ENCODE measurements around the gene RUNX2. TPM values are rescaled to one million over a fixed set of nuclear protein-coding genes. Genes with fewer than 3 reads are reported as not detected.

RUNX2 gene
- total and polyA plus RNA-seq, 8 donors: 2.5 to 5.9 (median 3.0) TPM

GRCh38 chr6:45613656-45614055, 285.5 kb downstream of the RUNX2 start:
- Histone ChIP-seq H3K27me3 (no peaks in the 10 kb centered on the region), H3K9me3 (no peaks in the 10 kb centered on the region), H3K4me3 (no peak overlapping the region), H3K4me1 (no peaks in the 10 kb centered on the region), H3K27ac (no peak overlapping the region), H3K36me3 (no peaks in the 10 kb centered on the region)
- ATAC-seq (peak; percentile 71), DNase-seq (peak in 3 of 4 donors; percentile 44 to 96 (median 95))
- no peak for TF ChIP-seq CTCF (IDR thresholded peaks at IDR 0.05)
- intact Hi-C loops (cut with DNase I): no loop called here

- ATAC-seq: no peak
- no peak for DNase-seq
- TF ChIP-seq CTCF (IDR thresholded peaks at IDR 0.05): no peak
- Histone ChIP-seq H3K36me3 (no peaks in the 10 kb centered on the region), H3K4me3 (no peak overlapping the region), H3K27me3 (no peaks in the 10 kb centered on the region), H3K4me1 (no peaks in the 10 kb centered on the region), H3K27ac (no peak overlapping the region), H3K9me3 (no peaks in the 10 kb centered on the region)
- intact Hi-C loops (cut with DNase I): no loop called here
Measured at GRCh38 chr6:45614488-45615285, 286.6 kb downstream of the RUNX2 start.

GRCh38 chr6:45616209-45616608, 288.1 kb downstream of the RUNX2 start:
- Histone ChIP-seq H3K9me3 (no peaks in the 10 kb centered on the region), H3K4me1 (no peaks in the 10 kb centered on the region), H3K36me3 (no peaks in the 10 kb centered on the region), H3K27ac (no peak overlapping the region), H3K4me3 (no peak overlapping the region), H3K27me3 (no peaks in the 10 kb centered on the region)
- no peak for TF ChIP-seq CTCF (IDR thresholded peaks at IDR 0.05)
- no peak for DNase-seq
- intact Hi-C loops (cut with DNase I): no loop called here
- no peak for ATAC-seq

- ATAC-seq: peak; percentile 43
- H3K27me3 ChIP-seq: no peaks in the 10 kb centered on the region
- no peaks in the 10 kb centered on the region for H3K4me1 ChIP-seq
- H3K9me3 ChIP-seq: no peaks in the 10 kb centered on the region
- DNase-seq: no peak
- intact Hi-C loops (cut with DNase I): no loop called here
- no peak overlapping the region for H3K4me3 ChIP-seq
- H3K27ac ChIP-seq: no peak overlapping the region
- no peak for TF ChIP-seq CTCF (IDR thresholded peaks at IDR 0.05)
- no peaks in the 10 kb centered on the region for H3K36me3 ChIP-seq
Measured at GRCh38 chr6:45617441-45617840, 289.3 kb downstream of the RUNX2 start.

- no peak for ATAC-seq
- no peak overlapping the region for H3K27ac ChIP-seq
- no peaks in the 10 kb centered on the region for H3K27me3 ChIP-seq
- intact Hi-C loops (cut with DNase I): no loop called here
- H3K4me3 ChIP-seq: no peak overlapping the region
- no peaks in the 10 kb centered on the region for H3K4me1 ChIP-seq
- H3K9me3 ChIP-seq: no peaks in the 10 kb centered on the region
- no peak for TF ChIP-seq CTCF (IDR thresholded peaks at IDR 0.05)
- no peaks in the 10 kb centered on the region for H3K36me3 ChIP-seq
- no peak for DNase-seq
Measured at GRCh38 chr6:45618259-45618658, 290.1 kb downstream of the RUNX2 start.
